ENCODE measurements around the gene FBXW10B. TPM values are rescaled to one million over a fixed set of nuclear protein-coding genes. Genes with fewer than 3 reads are reported as not detected.
"Not testable (repeated sequence)": the region's sequence is repeated elsewhere in the genome, so short reads cannot be mapped to it uniquely, and the experiment has no call there.

Gene FBXW10B
- total and polyA plus RNA-seq, 4 donors = 0.10 to 0.59 (median 0.42) TPM; not detected in 1

GRCh38 chr17:15622124-15622523, 2.6 kb upstream of the FBXW10B start:
- not testable (repeated sequence) for H3K27me3 ChIP-seq (ENCODE audit: control insufficient read depth in 4 of 4, insufficient read depth in 4 of 4, low read length in 3 of 4); H3K4me3 ChIP-seq (ENCODE audit: low read depth in 1 of 3, low read length in 3 of 3); H3K4me1 ChIP-seq (ENCODE audit: control insufficient read depth in 4 of 4, insufficient read depth in 4 of 4, low read length in 3 of 4); H3K27ac ChIP-seq (ENCODE audit: low read depth in 1 of 2, low read length in 2 of 2); H3K9me3 ChIP-seq (ENCODE audit: control insufficient read depth in 4 of 4, low read length in 3 of 4); H3K36me3 ChIP-seq (ENCODE audit: control insufficient read depth in 4 of 4, insufficient read depth in 3 of 4, low read depth in 1 of 4, low read length in 3 of 4); H3K9ac ChIP-seq (ENCODE audit: low read depth in 1 of 2, low read length in 2 of 2); DNase-seq (ENCODE audit: low spot score)
- WGBS = 92% methylated on average over 5 of the region's 8 CpGs

- H3K36me3 ChIP-seq (ENCODE audit: control insufficient read depth in 4 of 4, insufficient read depth in 3 of 4, low read depth in 1 of 4, low read length in 3 of 4); H3K4me1 ChIP-seq (ENCODE audit: control insufficient read depth in 4 of 4, insufficient read depth in 4 of 4, low read length in 3 of 4); H3K9me3 ChIP-seq (ENCODE audit: control insufficient read depth in 4 of 4, low read length in 3 of 4); H3K4me3 ChIP-seq (ENCODE audit: low read depth in 1 of 3, low read length in 3 of 3); H3K9ac ChIP-seq (ENCODE audit: low read depth in 1 of 2, low read length in 2 of 2); H3K27ac ChIP-seq (ENCODE audit: low read depth in 1 of 2, low read length in 2 of 2); H3K27me3 ChIP-seq (ENCODE audit: control insufficient read depth in 4 of 4, insufficient read depth in 4 of 4, low read length in 3 of 4); DNase-seq (ENCODE audit: low spot score): not testable (repeated sequence)
- 40% methylated on average over 4 of the region's 4 CpGs for WGBS
Observed at GRCh38 chr17:15616828-15617227, 2.7 kb downstream of the FBXW10B start.

GRCh38 chr17:15615850-15616249, 3.7 kb downstream of the FBXW10B start:
- 62% methylated on average over 6 of the region's 6 CpGs for WGBS

GRCh38 chr17:15613111-15613510, 6.4 kb downstream of the FBXW10B start:
- not testable (repeated sequence) for H3K9ac ChIP-seq (ENCODE audit: low read depth in 1 of 2, low read length in 2 of 2); H3K4me3 ChIP-seq (ENCODE audit: low read depth in 1 of 3, low read length in 3 of 3); H3K36me3 ChIP-seq (ENCODE audit: control insufficient read depth in 4 of 4, insufficient read depth in 3 of 4, low read depth in 1 of 4, low read length in 3 of 4); H3K27ac ChIP-seq (ENCODE audit: low read depth in 1 of 2, low read length in 2 of 2); H3K4me1 ChIP-seq (ENCODE audit: control insufficient read depth in 4 of 4, insufficient read depth in 4 of 4, low read length in 3 of 4); DNase-seq (ENCODE audit: low spot score); H3K9me3 ChIP-seq (ENCODE audit: control insufficient read depth in 4 of 4, low read length in 3 of 4); H3K27me3 ChIP-seq (ENCODE audit: control insufficient read depth in 4 of 4, insufficient read depth in 4 of 4, low read length in 3 of 4)
- 100% methylated on average over 1 of the region's 1 CpG for WGBS

More at GRCh38 chr17:15615850-15616249, 3.7 kb downstream of the FBXW10B start:
- DNase-seq (ENCODE audit: low spot score); H3K27ac ChIP-seq (ENCODE audit: low read depth in 1 of 2, low read length in 2 of 2); H3K4me1 ChIP-seq (ENCODE audit: control insufficient read depth in 4 of 4, insufficient read depth in 4 of 4, low read length in 3 of 4); H3K4me3 ChIP-seq (ENCODE audit: low read depth in 1 of 3, low read length in 3 of 3); H3K36me3 ChIP-seq (ENCODE audit: control insufficient read depth in 4 of 4, insufficient read depth in 3 of 4, low read depth in 1 of 4, low read length in 3 of 4); H3K9ac ChIP-seq (ENCODE audit: low read depth in 1 of 2, low read length in 2 of 2); H3K27me3 ChIP-seq (ENCODE audit: control insufficient read depth in 4 of 4, insufficient read depth in 4 of 4, low read length in 3 of 4); H3K9me3 ChIP-seq (ENCODE audit: control insufficient read depth in 4 of 4, low read length in 3 of 4): not testable (repeated sequence)

GRCh38 chr17:15592960-15593359, 26.5 kb downstream of the FBXW10B start:
- H3K27ac ChIP-seq (ENCODE audit: low read depth in 1 of 2, low read length in 2 of 2); DNase-seq (ENCODE audit: low spot score); H3K27me3 ChIP-seq (ENCODE audit: control insufficient read depth in 4 of 4, insufficient read depth in 4 of 4, low read length in 3 of 4); H3K36me3 ChIP-seq (ENCODE audit: control insufficient read depth in 4 of 4, insufficient read depth in 3 of 4, low read depth in 1 of 4, low read length in 3 of 4); H3K9ac ChIP-seq (ENCODE audit: low read depth in 1 of 2, low read length in 2 of 2); H3K9me3 ChIP-seq (ENCODE audit: control insufficient read depth in 4 of 4, low read length in 3 of 4); H3K4me3 ChIP-seq (ENCODE audit: low read depth in 1 of 3, low read length in 3 of 3); H3K4me1 ChIP-seq (ENCODE audit: control insufficient read depth in 4 of 4, insufficient read depth in 4 of 4, low read length in 3 of 4): not testable (repeated sequence)
- 91% methylated on average over 8 of the region's 8 CpGs for WGBS

- not testable (repeated sequence) for H3K9ac ChIP-seq (ENCODE audit: low read depth in 1 of 2, low read length in 2 of 2); DNase-seq (ENCODE audit: low spot score); H3K27ac ChIP-seq (ENCODE audit: low read depth in 1 of 2, low read length in 2 of 2); H3K27me3 ChIP-seq (ENCODE audit: control insufficient read depth in 4 of 4, insufficient read depth in 4 of 4, low read length in 3 of 4); H3K4me3 ChIP-seq (ENCODE audit: low read depth in 1 of 3, low read length in 3 of 3); H3K36me3 ChIP-seq (ENCODE audit: control insufficient read depth in 4 of 4, insufficient read depth in 3 of 4, low read depth in 1 of 4, low read length in 3 of 4); H3K4me1 ChIP-seq (ENCODE audit: control insufficient read depth in 4 of 4, insufficient read depth in 4 of 4, low read length in 3 of 4); H3K9me3 ChIP-seq (ENCODE audit: control insufficient read depth in 4 of 4, low read length in 3 of 4)
- 89% methylated on average over 5 of the region's 5 CpGs for WGBS
Observed at GRCh38 chr17:15591986-15592385, 27.5 kb downstream of the FBXW10B start.

GRCh38 chr17:15590844-15591243, 28.7 kb downstream of the FBXW10B start:
- not testable (repeated sequence) for H3K36me3 ChIP-seq (ENCODE audit: control insufficient read depth in 4 of 4, insufficient read depth in 3 of 4, low read depth in 1 of 4, low read length in 3 of 4); H3K27me3 ChIP-seq (ENCODE audit: control insufficient read depth in 4 of 4, insufficient read depth in 4 of 4, low read length in 3 of 4); H3K9me3 ChIP-seq (ENCODE audit: control insufficient read depth in 4 of 4, low read length in 3 of 4); H3K4me3 ChIP-seq (ENCODE audit: low read depth in 1 of 3, low read length in 3 of 3); H3K4me1 ChIP-seq (ENCODE audit: control insufficient read depth in 4 of 4, insufficient read depth in 4 of 4, low read length in 3 of 4); H3K9ac ChIP-seq (ENCODE audit: low read depth in 1 of 2, low read length in 2 of 2); H3K27ac ChIP-seq (ENCODE audit: low read depth in 1 of 2, low read length in 2 of 2); DNase-seq (ENCODE audit: low spot score)
- WGBS = 91% methylated on average over 1 of the region's 1 CpG

- H3K9ac ChIP-seq (ENCODE audit: low read depth in 1 of 2, low read length in 2 of 2); H3K9me3 ChIP-seq (ENCODE audit: control insufficient read depth in 4 of 4, low read length in 3 of 4); H3K27me3 ChIP-seq (ENCODE audit: control insufficient read depth in 4 of 4, insufficient read depth in 4 of 4, low read length in 3 of 4); H3K27ac ChIP-seq (ENCODE audit: low read depth in 1 of 2, low read length in 2 of 2); H3K4me1 ChIP-seq (ENCODE audit: control insufficient read depth in 4 of 4, insufficient read depth in 4 of 4, low read length in 3 of 4); DNase-seq (ENCODE audit: low spot score); H3K36me3 ChIP-seq (ENCODE audit: control insufficient read depth in 4 of 4, insufficient read depth in 3 of 4, low read depth in 1 of 4, low read length in 3 of 4); H3K4me3 ChIP-seq (ENCODE audit: low read depth in 1 of 3, low read length in 3 of 3): not testable (repeated sequence)
- WGBS = 71% methylated on average over 13 of the region's 17 CpGs
Observed at GRCh38 chr17:15589544-15590536, 29.7 kb downstream of the FBXW10B start.

Measured in liver (tissue), 9 donors.